SK-N-SH treated with all-trans-retinoic acid at 6 μM for 48 hours (cell line): ENCODE measurements around the gene DTX4.

Experiments used
- ATAC-seq: fragments of 200-7000 bp; cut with Tn5 transposase; 3 replicates; pipeline ENCODE4 v1.9.1; 2020; ENCODE audit warnings: mild to moderate bottlenecking, moderate library complexity
- ARNTL ChIP-seq: fragments of 450-650 bp; formaldehyde crosslinking; IDR thresholded peaks from 2 replicates; pipeline ENCODE4 v1.5.0; 2020; ENCODE audit warnings: low read depth, mild to moderate bottlenecking, moderate library complexity, borderline replicate concordance
- BACH2 ChIP-seq: fragments of 250-450 bp; sonication (Bioruptor Pico); IDR thresholded peaks from 2 replicates; pipeline ENCODE4 v1.9.0; 2021; ENCODE audit warnings: mild to moderate bottlenecking, borderline replicate concordance
- ESRRG ChIP-seq: fragments of 250-450 bp; sonication (Bioruptor Pico); IDR thresholded peaks from 2 replicates; pipeline ENCODE4 v1.6.1; 2021; ENCODE audit warnings: mild to moderate bottlenecking
- GLIS3 ChIP-seq: fragments of 250-450 bp; sonication (Bioruptor Pico); IDR thresholded peaks from 2 replicates; pipeline ENCODE4 v1.5.0; 2020; ENCODE audit warnings: mild to moderate bottlenecking, moderate library complexity
- RARB ChIP-seq: fragments of 250-450 bp; sonication (Bioruptor Pico); IDR thresholded peaks from 2 replicates; pipeline ENCODE4 v1.8.0; 2021; ENCODE audit warnings: mild to moderate bottlenecking, moderate library complexity
- TCF4 ChIP-seq: fragments of 250-450 bp; sonication (Bioruptor Pico); IDR thresholded peaks from 2 replicates; pipeline ENCODE4 v1.8.0; 2021; ENCODE audit warnings: mild to moderate bottlenecking, moderate library complexity, borderline replicate concordance
- TOX ChIP-seq: fragments of 250-450 bp; sonication (Bioruptor Pico); IDR thresholded peaks from 2 replicates; pipeline ENCODE4 v1.8.0; 2021; ENCODE audit warnings: mild to moderate bottlenecking, moderate library complexity, borderline replicate concordance
- ZFP30 ChIP-seq: fragments of 450-650 bp; formaldehyde crosslinking; IDR thresholded peaks from 2 replicates; pipeline ENCODE4 v1.5.0; 2022; ENCODE audit warnings: mild to moderate bottlenecking, moderate library complexity
- ZNF565 ChIP-seq: fragments of 450-650 bp; formaldehyde crosslinking; conservative IDR thresholded peaks from 2 replicates; pipeline ENCODE4 v1.5.0; 2020; ENCODE audit warnings: low read depth, mild to moderate bottlenecking, moderate library complexity
- ZNF70 ChIP-seq: fragments of 450-650 bp; formaldehyde crosslinking; IDR thresholded peaks from 2 replicates; pipeline ENCODE4 v1.5.0; 2020; ENCODE audit warnings: mild to moderate bottlenecking, moderate library complexity
- ZNF8 ChIP-seq: fragments of 450-650 bp; formaldehyde crosslinking; IDR thresholded peaks from 2 replicates; pipeline ENCODE4 v1.5.0; 2020; ENCODE audit warnings: mild to moderate bottlenecking, moderate library complexity
- TF ChIP-seq, protein P1 (sequence below): fragments of 250-450 bp; sonication (Bioruptor Pico); IDR thresholded peaks from 2 replicates; pipeline ENCODE4 v1.5.1; 2021; ENCODE audit warnings: mild to moderate bottlenecking, moderate library complexity
- TF ChIP-seq, protein P2 (sequence below): fragments of 250-450 bp; sonication (Bioruptor Pico); IDR thresholded peaks from 2 replicates; pipeline ENCODE4 v1.5.1; 2020; ENCODE audit warnings: low read depth, mild to moderate bottlenecking, moderate library complexity
- TF ChIP-seq, protein P3 (sequence below): fragments of 250-450 bp; sonication (Bioruptor Pico); IDR thresholded peaks from 2 replicates; pipeline ENCODE4 v1.8.0; 2020; ENCODE audit warnings: mild to moderate bottlenecking, moderate library complexity, borderline replicate concordance
- TF ChIP-seq, protein P4 (sequence below): fragments of 250-450 bp; sonication (Bioruptor Pico); IDR thresholded peaks from 2 replicates; pipeline ENCODE4 v1.5.0; 2020; ENCODE audit warnings: mild to moderate bottlenecking, moderate library complexity
- TF ChIP-seq, protein P5 (sequence below): fragments of 250-450 bp; sonication (Bioruptor Pico); IDR thresholded peaks from 2 replicates; pipeline ENCODE4 v1.8.0; 2021; ENCODE audit warnings: low read depth, mild to moderate bottlenecking, moderate library complexity, borderline replicate concordance

Gene DTX4

DNA sequence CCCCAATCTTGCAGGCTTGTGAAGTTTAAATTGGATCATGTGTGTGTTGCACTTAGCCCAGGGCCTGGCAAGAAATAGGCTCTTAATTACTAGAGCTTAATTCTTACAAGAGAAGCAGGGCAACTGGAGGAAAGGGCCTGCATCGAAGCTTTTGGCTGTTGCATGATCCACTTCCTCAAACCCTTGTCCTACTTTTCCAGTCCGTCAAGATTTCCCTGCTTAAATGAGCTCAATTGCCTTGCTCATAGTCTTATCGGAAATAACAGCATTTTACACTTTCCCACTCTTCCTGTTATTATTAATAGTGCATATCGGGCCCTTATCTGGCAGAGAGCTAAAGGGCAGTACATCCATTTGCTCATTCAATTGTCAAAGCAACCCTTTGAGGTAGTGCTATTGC, 18.1 kb downstream of the DTX4 start:
- TF ChIP-seq, protein P1, sequence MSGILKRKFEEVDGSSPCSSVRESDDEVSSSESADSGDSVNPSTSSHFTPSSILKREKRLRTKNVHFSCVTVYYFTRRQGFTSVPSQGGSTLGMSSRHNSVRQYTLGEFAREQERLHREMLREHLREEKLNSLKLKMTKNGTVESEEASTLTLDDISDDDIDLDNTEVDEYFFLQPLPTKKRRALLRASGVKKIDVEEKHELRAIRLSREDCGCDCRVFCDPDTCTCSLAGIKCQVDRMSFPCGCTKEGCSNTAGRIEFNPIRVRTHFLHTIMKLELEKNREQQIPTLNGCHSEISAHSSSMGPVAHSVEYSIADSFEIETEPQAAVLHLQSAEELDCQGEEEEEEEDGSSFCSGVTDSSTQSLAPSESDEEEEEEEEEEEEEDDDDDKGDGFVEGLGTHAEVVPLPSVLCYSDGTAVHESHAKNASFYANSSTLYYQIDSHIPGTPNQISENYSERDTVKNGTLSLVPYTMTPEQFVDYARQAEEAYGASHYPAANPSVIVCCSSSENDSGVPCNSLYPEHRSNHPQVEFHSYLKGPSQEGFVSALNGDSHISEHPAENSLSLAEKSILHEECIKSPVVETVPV (CRISPR knock-in tag) = no peak
- TF ChIP-seq, protein P2, sequence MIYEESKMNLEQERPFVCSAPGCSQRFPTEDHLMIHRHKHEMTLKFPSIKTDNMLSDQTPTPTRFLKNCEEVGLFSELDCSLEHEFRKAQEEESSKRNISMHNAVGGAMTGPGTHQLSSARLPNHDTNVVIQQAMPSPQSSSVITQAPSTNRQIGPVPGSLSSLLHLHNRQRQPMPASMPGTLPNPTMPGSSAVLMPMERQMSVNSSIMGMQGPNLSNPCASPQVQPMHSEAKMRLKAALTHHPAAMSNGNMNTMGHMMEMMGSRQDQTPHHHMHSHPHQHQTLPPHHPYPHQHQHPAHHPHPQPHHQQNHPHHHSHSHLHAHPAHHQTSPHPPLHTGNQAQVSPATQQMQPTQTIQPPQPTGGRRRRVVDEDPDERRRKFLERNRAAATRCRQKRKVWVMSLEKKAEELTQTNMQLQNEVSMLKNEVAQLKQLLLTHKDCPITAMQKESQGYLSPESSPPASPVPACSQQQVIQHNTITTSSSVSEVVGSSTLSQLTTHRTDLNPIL (CRISPR knock-in tag) = no peak
- TF ChIP-seq, protein P3, sequence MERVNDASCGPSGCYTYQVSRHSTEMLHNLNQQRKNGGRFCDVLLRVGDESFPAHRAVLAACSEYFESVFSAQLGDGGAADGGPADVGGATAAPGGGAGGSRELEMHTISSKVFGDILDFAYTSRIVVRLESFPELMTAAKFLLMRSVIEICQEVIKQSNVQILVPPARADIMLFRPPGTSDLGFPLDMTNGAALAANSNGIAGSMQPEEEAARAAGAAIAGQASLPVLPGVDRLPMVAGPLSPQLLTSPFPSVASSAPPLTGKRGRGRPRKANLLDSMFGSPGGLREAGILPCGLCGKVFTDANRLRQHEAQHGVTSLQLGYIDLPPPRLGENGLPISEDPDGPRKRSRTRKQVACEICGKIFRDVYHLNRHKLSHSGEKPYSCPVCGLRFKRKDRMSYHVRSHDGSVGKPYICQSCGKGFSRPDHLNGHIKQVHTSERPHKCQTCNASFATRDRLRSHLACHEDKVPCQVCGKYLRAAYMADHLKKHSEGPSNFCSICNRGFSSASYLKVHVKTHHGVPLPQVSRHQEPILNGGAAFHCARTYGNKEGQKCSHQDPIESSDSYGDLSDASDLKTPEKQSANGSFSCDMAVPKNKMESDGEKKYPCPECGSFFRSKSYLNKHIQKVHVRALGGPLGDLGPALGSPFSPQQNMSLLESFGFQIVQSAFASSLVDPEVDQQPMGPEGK (CRISPR knock-in tag) = no peak

DNA sequence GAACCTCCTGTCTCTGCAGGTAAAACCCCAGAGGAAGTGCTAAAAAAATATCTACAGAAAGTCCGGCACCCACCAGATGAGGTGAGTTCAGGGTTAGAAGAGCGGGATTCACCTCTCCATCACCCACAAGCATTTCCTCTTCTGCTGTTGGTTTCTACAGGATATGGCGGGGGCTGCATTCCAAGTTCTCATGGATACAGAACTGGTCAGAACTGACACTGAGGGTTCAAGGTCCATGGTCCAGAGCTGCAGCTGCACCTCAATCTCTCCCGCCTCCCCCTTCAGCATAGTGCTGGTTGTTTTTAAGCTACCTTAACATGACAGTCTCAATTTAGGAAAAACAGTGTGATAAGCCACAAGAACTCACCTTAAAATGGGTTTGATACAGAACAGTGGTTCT, 19.2 kb downstream of the DTX4 start:
- ATAC-seq = no peak
- no peak for TF ChIP-seq ZNF565 (CRISPR knock-in tag)
- TF ChIP-seq ZNF8 (CRISPR knock-in tag) = no peak
- TF ChIP-seq, protein P4, sequence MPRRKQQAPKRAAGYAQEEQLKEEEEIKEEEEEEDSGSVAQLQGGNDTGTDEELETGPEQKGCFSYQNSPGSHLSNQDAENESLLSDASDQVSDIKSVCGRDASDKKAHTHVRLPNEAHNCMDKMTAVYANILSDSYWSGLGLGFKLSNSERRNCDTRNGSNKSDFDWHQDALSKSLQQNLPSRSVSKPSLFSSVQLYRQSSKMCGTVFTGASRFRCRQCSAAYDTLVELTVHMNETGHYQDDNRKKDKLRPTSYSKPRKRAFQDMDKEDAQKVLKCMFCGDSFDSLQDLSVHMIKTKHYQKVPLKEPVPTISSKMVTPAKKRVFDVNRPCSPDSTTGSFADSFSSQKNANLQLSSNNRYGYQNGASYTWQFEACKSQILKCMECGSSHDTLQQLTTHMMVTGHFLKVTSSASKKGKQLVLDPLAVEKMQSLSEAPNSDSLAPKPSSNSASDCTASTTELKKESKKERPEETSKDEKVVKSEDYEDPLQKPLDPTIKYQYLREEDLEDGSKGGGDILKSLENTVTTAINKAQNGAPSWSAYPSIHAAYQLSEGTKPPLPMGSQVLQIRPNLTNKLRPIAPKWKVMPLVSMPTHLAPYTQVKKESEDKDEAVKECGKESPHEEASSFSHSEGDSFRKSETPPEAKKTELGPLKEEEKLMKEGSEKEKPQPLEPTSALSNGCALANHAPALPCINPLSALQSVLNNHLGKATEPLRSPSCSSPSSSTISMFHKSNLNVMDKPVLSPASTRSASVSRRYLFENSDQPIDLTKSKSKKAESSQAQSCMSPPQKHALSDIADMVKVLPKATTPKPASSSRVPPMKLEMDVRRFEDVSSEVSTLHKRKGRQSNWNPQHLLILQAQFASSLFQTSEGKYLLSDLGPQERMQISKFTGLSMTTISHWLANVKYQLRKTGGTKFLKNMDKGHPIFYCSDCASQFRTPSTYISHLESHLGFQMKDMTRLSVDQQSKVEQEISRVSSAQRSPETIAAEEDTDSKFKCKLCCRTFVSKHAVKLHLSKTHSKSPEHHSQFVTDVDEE = no peak
- TF ChIP-seq, protein P1 (CRISPR knock-in tag) = no peak
- TF ChIP-seq ZFP30 = no peak
- TF ChIP-seq ZNF70 (CRISPR knock-in tag) = no peak
- TF ChIP-seq, protein P3 (CRISPR knock-in tag) = no peak
- TF ChIP-seq GLIS3 (CRISPR knock-in tag) = no peak

More for the DNA sequence above, 18.1 kb downstream of the DTX4 start:
- ATAC-seq = no peak

DNA sequence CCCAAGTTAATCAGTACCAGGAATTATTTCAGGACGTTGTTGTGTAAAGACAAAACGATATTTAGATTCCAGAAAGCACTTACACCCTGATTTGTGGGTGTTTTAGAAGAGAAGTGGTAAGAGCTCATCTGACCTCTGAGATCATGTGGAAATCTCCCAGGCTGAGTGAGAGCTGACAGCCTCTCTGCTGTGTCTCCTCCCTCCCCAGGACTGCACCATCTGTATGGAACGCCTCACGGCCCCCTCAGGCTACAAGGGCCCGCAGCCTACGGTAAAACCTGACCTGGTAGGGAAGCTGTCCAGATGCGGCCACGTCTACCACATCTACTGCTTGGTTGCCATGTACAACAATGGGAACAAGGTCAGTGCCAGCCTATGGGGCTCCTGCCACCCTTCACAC, 20.0 kb downstream of the DTX4 start:
- ATAC-seq = no peak
- TF ChIP-seq ZNF565 (CRISPR knock-in tag) (no peak), ESRRG (CRISPR knock-in tag) (no peak)
- TF ChIP-seq, protein P3 (CRISPR knock-in tag) = no peak

DNA sequence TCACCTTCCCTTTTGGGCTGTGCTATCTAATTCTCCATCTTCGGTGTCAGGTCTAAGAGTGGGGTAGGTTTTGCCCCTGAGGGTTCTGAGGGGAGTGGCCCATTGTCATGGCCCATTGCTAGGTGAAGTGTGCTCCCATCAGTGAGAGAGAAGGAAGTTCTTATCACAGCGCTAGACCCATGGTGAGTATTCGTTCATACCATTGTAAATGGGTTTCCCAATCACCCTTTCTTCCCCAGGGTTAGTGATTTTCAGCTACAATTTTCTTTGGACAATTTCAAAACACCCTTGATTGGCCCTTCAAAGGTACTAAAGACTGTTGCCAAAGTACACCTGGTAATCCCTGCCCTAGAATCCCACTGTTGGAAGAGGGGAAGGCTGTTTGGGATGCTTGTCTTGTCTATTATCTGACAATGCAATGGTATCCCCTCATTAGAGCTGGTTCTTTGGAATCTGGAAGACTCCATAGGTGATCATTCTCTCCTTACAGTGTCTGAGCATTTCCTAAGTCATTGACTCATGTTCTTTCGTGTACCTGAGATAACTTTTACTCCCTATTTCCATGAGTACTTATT, 20.6 kb downstream of the DTX4 start:
- ATAC-seq = no peak
- TF ChIP-seq, protein P5, sequence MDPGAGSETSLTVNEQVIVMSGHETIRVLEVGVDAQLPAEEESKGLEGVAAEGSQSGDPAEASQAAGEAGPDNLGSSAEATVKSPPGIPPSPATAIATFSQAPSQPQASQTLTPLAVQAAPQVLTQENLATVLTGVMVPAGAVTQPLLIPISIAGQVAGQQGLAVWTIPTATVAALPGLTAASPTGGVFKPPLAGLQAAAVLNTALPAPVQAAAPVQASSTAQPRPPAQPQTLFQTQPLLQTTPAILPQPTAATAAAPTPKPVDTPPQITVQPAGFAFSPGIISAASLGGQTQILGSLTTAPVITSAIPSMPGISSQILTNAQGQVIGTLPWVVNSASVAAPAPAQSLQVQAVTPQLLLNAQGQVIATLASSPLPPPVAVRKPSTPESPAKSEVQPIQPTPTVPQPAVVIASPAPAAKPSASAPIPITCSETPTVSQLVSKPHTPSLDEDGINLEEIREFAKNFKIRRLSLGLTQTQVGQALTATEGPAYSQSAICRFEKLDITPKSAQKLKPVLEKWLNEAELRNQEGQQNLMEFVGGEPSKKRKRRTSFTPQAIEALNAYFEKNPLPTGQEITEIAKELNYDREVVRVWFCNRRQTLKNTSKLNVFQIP (CRISPR knock-in tag) = no peak
- TF ChIP-seq BACH2 = no peak
- no peak for TF ChIP-seq GLIS3 (CRISPR knock-in tag)
- TF ChIP-seq TOX (CRISPR knock-in tag) = no peak
- TF ChIP-seq RARB (CRISPR knock-in tag) = no peak
- no peak for TF ChIP-seq ZNF565 (CRISPR knock-in tag)
- no peak for TF ChIP-seq ZNF70 (CRISPR knock-in tag)
- no peak for TF ChIP-seq ARNTL
- TF ChIP-seq, protein P4 = no peak
- TF ChIP-seq TCF4 (CRISPR knock-in tag) = no peak
